Right lobe of liver (tissue), 6 donors: ENCODE data around the gene POLR2L. TPM values are rescaled to one million over a fixed set of nuclear protein-coding genes. Genes with fewer than 3 reads are reported as not detected.
A peak's percentile ranks its signal among the peaks of the same experiment; 100 is the strongest.

Experiments
- ATAC-seq, 4 donors: fragments of 200-7000 bp; cut with Tn5 transposase; one replicate each; pipeline ENCODE4 v1.9.1; 2020; ENCODE audit warnings: mild to moderate bottlenecking in 4 of 4, moderate library complexity in 4 of 4
- DNase-seq, 3 donors: peaks; one replicate each; pipeline ENCODE4 v3.0.0-alpha.2; 2020
- H3K27ac ChIP-seq, 3 donors: fragments of 200-600 bp; one replicate each; pipeline ENCODE4 v1.8.0; 2022
- H3K27me3 ChIP-seq, 2 donors: fragments of 200-600 bp; one replicate each; pipeline ENCODE4 v1.8.0; 2022
- H3K36me3 ChIP-seq, 4 donors: fragments of 200-600 bp; sonication (generic) in 1 of 4; one replicate each; pipeline versions ENCODE4 v1.5.1 to v1.8.0; 2017 to 2022; ENCODE audit warnings: control low read depth in 1 of 4
- H3K4me1 ChIP-seq, 4 donors: fragments of 200-600 bp; sonication (generic) in 1 of 4; one replicate each; pipeline versions ENCODE4 v1.5.1 to v1.8.0; 2017 to 2022; ENCODE audit warnings: control low read depth in 1 of 4
- H3K4me3 ChIP-seq, 3 donors: fragments of 200-600 bp; one replicate each; pipeline ENCODE4 v1.8.0; 2022
- H3K9me3 ChIP-seq, 4 donors: fragments of 200-600 bp; sonication (generic) in 1 of 4; one replicate each; pipeline versions ENCODE4 v1.5.1 to v1.8.0; 2017 to 2022; ENCODE audit warnings: control low read depth in 1 of 4
- POLR2A ChIP-seq: fragments of 450-650 bp; IDR thresholded peaks from one replicate; pipeline ENCODE4 v1.6.1; 2017; ENCODE audit warnings: antibody characterized with exemption, mild to moderate bottlenecking
- WGBS: methylation state at CpG from one replicate; pipeline ENCODE4 v1.1.6; 2018; ENCODE audit warnings: low coverage, low lambda C conversion rate; ENCODE audit not compliant: insufficient coverage; ENCODE audit errors: missing lambda C conversion rate; 5-methylcytosine and 5-hydroxymethylcytosine counted together
- intact Hi-C, 2 donors: fragments of 100-400 bp; cut with DNase I; formaldehyde crosslinking; loops; one replicate each; pipeline versions ENCODE4 v1.11.2 to v1.14.1; 2022
- total RNA-seq, 6 experiments: library from RNA; depleted of rRNA in 2 of 6; stranded (reverse); fragments of >200 nt in 2 of 6; fragmentation: NEBNext Ultra II Directional in 3 of 6; extraction: Animal tissue kit (Norgen Biotek cat#: 25700) in 3 of 6; gene quantifications; one replicate each; pipeline versions ENCODE4 v1.1.0 to v1.2.4, GENCODE V29; 2016 to 2023
- TF ChIP-seq, protein P1 (sequence below), 4 donors: fragments of 200-600 bp in 3 of 4; fragments of 450-650 bp in 1 of 4; IDR thresholded peaks; one replicate each; pipeline versions ENCODE4 v1.5.1 to v1.8.0; 2016 to 2022; ENCODE audit warnings: antibody characterized with exemption in 4 of 4, mild to moderate bottlenecking in 2 of 4
- donor health status: DM: no; HTN: yes; CAD: no.
- donor health status: DM: no; HTN: no; CAD: no.
- donor health status: DM: no; HTN: no; CAD: no.
- donor health status: DM: no; HTN: yes; CAD: no.
- donor health status: DM: no; HTN: yes; CAD: no.

Gene POLR2L
- total RNA-seq, 6 experiments from 2014 or later, result 34.5 to 88.1 (median 72.9) TPM

DNA sequence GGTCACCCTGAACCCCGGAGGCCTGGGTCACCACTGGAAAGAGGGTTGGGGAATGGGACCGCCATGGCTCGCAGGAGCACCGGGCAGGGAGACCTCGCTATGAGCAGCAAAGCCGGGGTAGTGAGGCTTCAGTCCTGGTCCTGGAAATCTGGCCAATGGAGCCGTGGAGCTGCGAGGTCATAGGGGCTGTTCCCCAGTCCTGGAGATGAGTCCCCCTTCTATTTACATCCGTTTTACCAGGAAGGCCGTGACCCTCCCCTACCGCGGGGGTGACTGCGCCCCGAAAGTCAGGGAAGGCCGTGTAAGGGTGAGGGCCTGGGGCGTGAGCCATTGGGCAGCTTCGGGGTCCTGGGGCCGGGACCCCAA, 37.7 kb downstream of the POLR2L start:
- no peaks in the 10 kb centered on the region for H3K27me3 ChIP-seq
- no peaks in the 10 kb centered on the region for H3K9me3 ChIP-seq
- peak overlapping the region; percentile 50 to 65 (median 54) for H3K4me3 ChIP-seq
- no peaks in the 10 kb centered on the region for H3K36me3 ChIP-seq
- WGBS, result 20% methylated on average over 6 of the region's 18 CpGs
- intact Hi-C loops, result no loop called here
- DNase-seq (peak in 1 of 3 donors; percentile 66), ATAC-seq (no peak)
- H3K27ac ChIP-seq, result peak overlapping the region in 1 of 3 donors; percentile 78
- no peak for TF ChIP-seq POLR2A
- TF ChIP-seq, protein P1, sequence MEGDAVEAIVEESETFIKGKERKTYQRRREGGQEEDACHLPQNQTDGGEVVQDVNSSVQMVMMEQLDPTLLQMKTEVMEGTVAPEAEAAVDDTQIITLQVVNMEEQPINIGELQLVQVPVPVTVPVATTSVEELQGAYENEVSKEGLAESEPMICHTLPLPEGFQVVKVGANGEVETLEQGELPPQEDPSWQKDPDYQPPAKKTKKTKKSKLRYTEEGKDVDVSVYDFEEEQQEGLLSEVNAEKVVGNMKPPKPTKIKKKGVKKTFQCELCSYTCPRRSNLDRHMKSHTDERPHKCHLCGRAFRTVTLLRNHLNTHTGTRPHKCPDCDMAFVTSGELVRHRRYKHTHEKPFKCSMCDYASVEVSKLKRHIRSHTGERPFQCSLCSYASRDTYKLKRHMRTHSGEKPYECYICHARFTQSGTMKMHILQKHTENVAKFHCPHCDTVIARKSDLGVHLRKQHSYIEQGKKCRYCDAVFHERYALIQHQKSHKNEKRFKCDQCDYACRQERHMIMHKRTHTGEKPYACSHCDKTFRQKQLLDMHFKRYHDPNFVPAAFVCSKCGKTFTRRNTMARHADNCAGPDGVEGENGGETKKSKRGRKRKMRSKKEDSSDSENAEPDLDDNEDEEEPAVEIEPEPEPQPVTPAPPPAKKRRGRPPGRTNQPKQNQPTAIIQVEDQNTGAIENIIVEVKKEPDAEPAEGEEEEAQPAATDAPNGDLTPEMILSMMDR (IDR thresholded peaks at IDR 0.05), result no peak
- H3K4me1 ChIP-seq, result peaks cover 0 to 20% (median 9%) of the 10 kb centered on the region in 4 donors

DNA sequence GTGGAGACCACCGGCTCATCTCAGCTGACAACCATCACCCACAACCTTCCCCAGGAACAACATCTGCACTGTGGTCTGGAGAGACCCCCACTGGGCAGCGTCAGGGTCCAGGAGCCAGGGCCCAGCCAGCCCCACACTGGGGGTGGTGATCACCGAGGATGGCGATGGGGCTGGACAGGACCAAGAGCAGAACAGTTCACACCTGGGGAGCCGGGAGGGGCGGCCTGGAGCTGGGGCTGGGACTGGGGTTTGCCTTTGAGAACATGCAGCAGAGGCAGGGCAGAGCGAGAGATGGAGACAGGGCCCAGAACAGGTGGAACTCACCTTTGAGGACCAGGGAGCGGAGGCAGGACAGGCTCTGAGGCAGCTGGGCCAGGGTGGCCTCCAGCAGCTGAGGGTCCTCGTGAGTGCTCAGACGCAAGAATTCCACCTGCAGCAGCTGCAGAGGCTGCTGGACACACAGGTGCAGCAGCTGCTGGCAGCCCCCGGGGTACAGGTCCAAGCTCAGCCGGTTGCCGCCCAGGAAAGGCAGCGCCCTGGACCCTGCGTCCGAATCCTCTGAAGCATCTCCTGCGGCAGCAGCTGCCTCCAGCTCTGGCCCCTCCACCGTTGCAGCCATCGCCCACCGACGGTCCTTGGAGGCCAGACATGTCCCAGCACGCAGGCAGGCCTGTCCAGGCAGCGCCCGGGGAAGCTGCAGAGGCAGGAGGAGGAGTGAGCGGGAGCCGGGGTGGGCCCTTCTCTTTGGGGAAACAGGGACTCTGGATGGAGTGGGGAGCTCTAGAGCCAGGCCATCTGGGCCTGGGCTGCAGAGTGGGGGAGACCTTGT, 38.3 kb downstream of the POLR2L start:
- no peaks in the 10 kb centered on the region for H3K9me3 ChIP-seq
- 56% methylated on average over 9 of the region's 26 CpGs for WGBS
- no peaks in the 10 kb centered on the region for H3K27me3 ChIP-seq
- no peaks in the 10 kb centered on the region for H3K36me3 ChIP-seq
- TF ChIP-seq, protein P1 (IDR thresholded peaks at IDR 0.05), result no peak
- no peak for TF ChIP-seq POLR2A
- peaks cover 0 to 20% (median 9%) of the 10 kb centered on the region in 4 donors for H3K4me1 ChIP-seq
- H3K27ac ChIP-seq, result no peak overlapping the region
- ATAC-seq, result no peak
- intact Hi-C loops, result no loop called here
- H3K4me3 ChIP-seq, result peak overlapping the region in 2 of 3 donors; percentile 54 to 65
- DNase-seq, result peak in 1 of 3 donors; percentile 58

DNA sequence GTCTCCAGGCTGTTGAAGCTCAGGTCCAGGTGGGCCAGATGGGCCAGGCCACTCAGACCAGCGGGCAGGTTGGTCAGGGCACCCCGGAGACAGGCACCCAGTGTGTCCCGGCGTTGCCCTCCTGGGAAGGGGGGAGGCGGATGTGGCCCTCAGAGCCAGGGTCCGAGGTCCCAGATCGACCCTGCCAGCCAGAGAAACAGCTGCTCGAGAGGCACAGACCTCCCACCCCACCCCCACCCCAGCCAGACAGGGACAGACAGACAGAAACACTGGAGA, 38.9 kb downstream of the POLR2L start:
- no CpG with 5 or more reads among the region's 8 CpGs for WGBS
- Histone ChIP-seq H3K36me3 (no peaks in the 10 kb centered on the region), H3K27ac (no peak overlapping the region), H3K9me3 (no peaks in the 10 kb centered on the region), H3K27me3 (no peaks in the 10 kb centered on the region), H3K4me3 (no peak overlapping the region), H3K4me1 (peaks cover 0 to 20% (median 6%) of the 10 kb centered on the region in 4 donors)
- ATAC-seq (no peak), DNase-seq (peak in 1 of 3 donors; percentile 55)
- no peak for TF ChIP-seq POLR2A
- TF ChIP-seq, protein P1 (IDR thresholded peaks at IDR 0.05), result no peak
- intact Hi-C loops, result no loop called here

DNA sequence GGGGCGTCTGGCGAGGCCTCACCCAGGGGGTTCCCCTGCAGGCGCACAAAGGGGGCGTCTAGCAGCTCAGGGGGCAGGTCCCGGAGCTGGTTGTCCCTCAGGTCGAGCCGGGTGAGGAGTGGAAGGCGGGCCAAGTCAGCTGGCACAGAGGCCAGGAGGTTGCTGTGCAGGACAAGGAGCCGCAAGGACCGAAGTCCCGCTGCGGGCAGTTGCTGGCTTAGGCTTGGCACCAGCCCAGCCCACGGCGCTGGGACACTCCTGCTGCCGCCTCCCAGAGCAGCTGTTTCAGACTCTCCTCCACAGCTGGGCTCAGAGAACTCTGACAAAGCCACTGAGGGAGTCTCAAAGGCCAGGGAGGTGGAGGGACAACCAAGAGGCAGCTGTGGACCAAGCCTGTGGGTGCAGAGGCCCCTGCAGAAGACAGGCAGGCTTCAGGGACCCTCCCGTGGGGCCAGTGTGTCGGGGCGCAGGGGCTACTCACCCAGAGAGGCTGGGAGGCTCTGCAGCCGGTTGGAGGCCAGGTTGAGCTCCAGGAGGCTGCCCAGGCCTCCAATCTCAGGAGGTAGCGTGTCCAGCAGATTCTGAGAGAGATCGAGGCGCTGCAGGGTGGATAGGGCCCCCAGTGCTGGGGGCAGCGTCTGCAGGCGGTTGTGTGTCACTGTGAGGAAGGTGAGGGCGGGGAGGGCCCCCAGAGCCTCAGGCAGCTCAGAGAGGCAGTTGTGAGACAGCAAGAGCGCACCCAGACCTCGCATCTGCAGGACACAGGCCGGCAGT, 39.4 kb downstream of the POLR2L start:
- WGBS, result 93% methylated on average over 8 of the region's 28 CpGs
- intact Hi-C loops, result no loop called here
- DNase-seq (no peak), ATAC-seq (no peak)
- Histone ChIP-seq H3K4me1 (peaks cover 0 to 18% (median 5%) of the 10 kb centered on the region in 4 donors), H3K27ac (no peak overlapping the region), H3K27me3 (no peaks in the 10 kb centered on the region), H3K9me3 (no peaks in the 10 kb centered on the region), H3K4me3 (no peak overlapping the region), H3K36me3 (no peaks in the 10 kb centered on the region)
- TF ChIP-seq, protein P1 (IDR thresholded peaks at IDR 0.05), result no peak
- no peak for TF ChIP-seq POLR2A
